NCI-H82 treated with DMSO at 0.1 percent for 48 hours (cell line): ENCODE measurements around the gene CHD1.

Experiments
- DNase-seq: peaks from one replicate; lab custom pipeline; 2025; ENCODE audit not compliant: unreplicated experiment; lab: John Stamatoyannopoulos, UW

Gene CHD1

DNA sequence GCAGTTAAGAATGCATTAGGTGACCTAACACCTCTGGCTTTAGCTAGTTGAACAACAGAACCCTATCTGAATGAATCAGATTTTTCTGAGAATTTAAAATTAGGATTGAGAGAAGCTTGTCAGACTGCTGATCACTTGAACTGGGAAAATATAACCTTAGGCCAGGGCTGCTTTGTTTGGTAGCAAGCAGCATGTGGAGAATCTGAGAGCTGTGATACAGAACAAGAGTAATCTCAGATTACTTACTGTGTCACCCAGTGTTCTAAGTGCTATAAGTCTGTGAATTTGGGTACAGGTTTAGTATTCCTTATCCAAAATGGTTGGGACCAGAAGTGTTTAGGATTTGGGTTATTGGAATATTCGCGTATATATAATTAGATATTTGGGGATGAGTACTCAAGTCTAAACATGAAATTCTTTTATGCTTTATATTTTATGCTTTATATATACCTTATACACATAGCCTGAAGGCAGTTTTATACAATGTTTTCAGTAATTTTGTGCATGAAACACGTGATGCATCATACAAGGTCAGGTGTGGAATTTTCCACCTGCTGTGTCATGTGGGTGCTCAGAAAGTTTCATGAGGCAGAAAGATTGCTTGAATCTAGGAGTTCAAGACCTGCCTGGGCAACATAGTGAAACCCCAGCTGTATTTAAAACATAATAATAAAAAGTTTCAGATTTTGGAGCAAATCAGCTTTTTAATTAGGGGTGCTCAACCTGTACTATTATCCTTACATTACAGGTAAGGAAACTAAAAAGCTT is 8.3 kb upstream of the CHD1 start:
- DNase-seq: no peak

DNA sequence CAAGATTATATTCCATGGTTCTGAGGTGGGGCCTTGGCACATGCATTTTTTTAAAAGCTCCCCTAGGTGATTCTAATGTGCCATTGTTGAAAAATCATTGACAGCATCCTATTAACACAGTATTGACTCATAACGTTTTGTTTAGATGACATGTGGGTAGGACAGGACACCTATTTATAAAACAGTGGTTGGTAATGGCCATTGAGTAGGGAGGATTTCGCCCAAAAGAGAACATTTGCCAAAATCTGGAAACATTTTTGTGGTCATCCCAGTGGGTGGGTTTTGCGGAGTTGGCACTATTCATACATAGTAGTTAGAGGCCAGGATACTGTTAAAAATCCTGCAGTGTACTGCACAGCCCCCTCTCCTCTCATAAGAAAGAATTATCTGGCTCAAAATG is 6.4 kb upstream of the CHD1 start:
- no peak for DNase-seq

DNA sequence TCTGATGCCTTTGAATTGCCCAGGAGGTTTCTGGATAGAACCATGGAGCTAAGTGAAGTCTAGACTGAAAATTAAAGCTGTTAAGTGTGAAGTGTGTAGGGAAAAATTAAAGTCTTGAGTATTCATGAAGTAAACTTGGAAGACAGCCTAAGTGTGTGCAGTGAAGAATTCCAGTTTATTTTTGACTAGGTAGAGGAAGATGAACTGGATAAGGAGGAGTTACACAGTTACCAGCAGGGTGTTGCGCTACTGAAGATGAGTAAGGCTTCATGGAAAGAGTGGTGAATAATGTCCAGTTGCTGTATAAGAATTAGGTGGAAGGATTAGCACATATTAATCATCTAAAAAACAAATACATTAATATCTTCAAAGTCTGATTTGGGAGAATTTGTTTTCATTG is 5.7 kb upstream of the CHD1 start:
- no peak for DNase-seq

DNA sequence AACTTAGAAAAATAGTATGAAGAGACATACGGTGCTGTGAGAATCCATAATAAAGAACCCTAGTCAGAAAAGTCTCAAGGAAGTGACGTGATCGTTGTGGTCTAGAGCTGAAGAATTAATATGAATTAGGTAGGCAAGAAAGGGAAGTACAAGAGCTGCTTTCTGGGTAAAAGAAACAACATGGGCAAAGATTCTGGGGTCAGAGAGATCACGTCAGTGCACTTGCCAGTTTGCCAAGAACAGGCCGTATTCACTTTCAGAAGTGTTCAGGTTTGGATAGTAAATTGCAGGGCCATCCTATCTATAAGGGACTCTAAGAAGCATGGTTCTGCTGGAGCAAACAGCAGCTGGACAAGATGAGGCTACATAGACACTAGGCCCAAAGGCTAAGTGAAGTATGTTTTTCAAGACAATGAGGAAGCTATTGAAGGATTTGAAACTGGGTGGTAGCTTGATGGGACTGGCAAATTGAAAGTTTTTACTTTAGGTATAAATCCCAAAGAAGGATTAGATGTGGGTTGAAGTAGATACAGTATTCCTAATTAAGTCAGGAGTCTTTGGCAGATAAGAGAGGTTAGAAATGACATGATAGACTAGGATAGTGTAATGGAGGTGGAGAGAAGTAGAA is 4.8 kb upstream of the CHD1 start:
- DNase-seq: no peak

DNA sequence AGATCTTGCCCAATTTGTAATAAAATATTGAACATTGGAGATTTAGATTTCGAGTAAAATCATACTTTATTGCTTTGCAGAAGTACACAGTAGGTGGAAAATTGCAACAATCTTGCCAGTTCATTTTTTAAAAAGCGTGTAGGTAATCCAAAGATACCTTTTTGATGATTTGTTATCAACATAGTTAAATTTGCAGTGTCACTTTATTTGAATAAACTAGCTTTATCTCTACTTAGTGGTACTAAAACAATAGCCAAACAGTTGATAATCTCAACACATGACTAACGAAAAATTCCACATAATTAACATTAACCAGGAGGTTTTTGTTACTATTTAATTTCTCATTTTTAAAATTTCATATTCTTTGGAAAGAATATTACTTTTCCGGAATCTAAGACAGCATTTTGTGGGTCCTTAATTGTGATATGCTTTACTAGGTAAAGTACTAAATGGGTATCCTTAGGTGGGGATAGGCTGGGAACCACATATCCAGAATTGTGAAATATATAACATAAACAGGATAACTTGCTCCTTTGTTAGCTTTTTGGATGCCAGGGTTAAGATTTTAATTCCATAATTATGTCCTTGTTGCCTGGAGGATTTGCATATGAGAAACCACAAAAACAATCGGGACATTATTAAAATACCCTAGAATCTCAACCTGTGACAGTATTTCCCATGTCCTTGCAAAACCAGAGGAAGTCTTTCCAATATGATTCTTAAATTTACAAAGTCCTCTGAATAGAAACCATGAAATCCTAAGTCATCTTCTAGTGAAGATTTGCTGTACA is 2.4 kb upstream of the CHD1 start:
- DNase-seq: no peak

DNA sequence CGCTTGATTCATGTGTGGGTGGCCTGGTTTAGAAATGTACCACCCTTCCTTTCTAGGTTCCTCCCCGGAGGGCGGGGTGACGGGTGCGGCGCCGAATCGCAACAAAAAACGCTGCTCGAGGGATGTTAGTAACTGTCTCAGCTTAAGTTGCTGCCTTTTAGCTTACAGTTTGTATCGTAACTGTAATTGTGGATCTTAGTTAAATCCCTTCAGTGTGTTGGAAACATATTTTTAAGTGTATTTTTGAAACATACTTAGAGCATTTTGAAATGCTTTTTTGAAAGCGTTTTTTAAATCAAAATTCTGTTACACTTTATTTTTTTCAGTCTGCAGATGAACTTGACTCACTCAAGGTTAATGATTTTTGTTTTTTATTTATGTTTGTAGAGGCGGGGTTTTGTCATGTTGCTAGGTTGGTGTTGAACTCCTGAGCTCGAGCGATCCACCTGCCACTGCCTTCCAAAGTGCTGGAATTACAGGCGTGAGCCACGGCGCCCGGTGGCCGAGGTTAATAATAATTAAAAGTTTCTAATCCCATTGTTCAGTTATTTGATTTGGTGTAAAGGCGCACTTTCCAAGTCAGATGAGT is 997 bp upstream of the CHD1 start:
- DNase-seq: no peak

DNA sequence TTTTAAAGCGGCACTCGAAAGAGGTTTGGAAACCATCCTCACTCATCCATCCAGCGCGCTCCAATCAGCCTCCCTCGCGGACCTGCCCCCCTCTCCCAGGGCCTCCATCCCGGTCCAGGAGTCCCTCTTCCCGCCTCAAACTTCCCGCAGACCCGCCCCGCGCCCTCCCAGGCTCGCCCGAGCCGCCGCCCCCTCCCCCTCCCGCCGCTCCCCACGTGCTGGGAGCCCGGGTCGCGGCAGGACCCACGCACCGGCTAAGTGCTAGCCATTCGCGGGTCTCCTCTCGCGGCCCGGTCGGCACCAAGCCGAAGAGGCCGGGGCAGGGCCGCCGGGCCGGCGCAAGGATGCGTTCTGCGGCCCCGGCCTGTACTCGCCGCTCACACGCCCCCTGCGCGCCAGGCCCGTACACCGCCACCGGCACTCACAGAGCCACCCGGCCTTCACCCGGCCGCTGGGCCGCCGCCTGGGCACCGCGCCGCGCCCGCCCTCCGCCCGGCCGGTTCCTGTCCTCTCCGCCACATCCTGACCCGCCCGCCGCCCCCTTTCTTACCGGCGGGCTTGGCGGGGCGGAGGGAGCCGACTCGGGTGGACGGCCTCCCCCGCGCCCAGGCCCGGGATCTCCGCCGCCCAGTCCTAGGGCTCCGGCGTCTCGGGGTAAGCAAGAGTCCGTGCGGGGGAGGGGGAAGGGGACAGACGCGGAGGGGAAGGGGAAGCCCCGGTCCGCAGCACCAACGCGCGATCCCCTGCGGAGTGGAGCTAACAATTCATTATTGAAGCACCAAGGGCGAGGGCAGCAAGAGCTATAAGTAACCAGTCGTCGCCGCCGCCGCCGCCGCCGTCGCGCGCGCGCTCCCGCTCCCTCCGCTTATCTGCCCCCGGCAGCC is 576 bp downstream of the CHD1 start:
- DNase-seq: peak; percentile 52

DNA sequence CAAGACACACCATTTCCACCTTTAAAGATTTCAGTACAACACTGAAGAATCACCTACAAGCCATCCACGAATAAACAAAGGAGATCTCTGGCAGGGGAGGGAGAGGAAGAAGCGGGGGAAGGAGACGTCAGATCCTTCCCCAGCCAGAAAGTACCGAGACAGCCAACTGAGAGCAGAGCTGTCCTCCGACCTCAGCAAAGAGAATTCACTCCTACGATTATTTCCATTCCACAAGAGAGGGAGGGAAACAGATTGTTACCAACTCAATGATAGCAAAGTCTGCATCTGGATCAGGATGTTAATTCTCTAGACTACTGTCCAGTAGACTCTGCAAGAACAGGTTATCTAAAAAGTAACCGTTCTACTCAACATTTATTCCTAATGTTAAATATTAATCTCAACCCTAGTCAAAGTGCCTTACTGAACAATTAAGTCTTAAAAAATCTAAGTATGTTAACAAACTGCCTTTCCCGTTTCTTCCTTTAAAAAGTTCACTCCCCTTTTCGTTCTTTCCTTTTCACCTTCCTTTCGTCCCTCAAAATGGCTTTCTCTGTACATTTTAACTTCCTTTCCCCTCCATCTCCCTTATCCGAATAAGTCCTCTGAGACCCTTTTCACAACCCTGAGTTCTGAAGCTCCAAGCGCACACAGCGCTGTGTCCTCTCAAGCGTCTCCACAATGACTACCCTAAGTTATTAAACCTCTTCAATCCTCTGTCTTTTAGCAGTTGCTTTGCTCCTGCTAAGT is 1.4 kb downstream of the CHD1 start:
- DNase-seq: no peak

DNA sequence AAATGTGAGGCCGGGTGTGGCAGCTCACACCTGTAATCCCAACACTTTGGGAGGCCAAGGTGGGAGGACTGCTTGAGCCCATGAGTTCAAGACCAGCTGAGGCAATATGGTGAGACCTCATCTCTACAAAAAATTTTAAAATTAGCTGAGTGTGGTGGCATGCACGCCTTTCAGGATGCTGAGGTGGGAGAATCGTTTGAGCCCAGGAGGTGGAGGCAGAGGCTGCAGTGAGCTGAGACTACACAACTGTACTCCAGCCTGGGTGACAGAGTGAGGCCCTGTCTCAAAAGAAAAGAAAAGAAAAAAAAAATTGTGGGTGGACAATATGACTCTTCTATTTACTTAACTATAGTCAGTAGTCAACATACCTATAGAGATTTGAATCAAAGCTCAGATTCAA is 4.8 kb downstream of the CHD1 start:
- DNase-seq: no peak

DNA sequence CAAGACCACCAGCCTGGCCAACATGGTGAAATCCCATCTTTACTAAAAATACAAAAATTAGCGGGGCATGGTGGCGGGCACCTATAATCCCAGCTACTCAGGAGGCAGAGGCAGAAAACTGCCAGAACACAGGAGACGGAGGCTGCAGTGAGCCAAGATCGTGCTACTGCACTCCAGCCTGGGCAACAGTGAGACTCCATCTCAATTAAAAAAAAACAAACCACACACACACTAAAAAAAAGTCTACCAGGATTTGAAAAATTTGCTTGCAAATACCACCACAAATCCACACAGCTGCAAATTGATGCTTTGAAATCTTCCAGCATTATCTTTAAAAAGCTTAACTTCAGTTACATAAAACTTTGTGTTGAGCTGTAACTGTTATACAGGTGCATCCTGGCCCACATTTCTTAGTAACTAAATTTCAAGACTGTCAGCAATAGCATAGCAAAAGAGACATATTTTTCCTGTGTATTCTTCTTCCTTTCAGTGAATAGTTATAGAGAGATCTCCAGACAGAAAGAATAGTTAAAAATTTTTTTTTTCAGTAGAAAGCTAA is 6.8 kb downstream of the CHD1 start:
- no peak for DNase-seq

DNA sequence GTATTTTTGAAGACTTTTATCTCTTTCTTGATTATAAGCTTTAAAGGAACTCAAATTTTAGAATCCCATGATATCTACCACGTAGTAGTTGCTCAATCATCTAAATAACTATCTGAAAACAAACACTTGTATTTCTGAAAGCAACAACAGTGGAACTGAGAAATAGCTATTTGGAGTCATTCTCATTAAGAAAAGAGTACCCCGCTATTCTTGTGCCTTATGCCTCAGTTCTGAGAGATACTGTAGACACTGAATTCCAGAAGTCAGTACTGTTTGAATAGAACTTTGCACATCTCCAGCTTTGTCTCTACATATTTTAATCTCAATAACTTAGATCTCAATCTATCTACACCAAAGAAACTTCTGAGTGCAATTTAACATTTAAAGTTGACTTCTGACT is 11.4 kb downstream of the CHD1 start:
- no peak for DNase-seq

DNA sequence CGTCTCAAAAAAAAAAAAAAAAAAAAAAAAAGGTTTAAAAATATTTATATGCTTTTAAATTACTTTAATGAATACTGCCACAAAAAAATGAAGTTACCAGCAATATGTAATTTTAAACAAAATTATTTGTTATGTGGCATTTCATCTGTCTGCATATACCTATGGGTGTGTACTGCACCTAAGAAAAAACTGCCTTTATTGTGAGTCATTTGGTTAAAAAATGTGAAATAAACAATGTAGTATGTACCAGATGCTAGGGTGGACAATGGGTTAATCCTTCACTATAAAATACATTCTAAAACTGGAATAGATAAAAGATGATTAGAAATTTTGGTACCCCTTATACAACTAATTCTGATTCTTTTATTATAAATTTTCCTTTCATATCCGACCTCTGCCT is 12.3 kb downstream of the CHD1 start:
- no peak for DNase-seq

DNA sequence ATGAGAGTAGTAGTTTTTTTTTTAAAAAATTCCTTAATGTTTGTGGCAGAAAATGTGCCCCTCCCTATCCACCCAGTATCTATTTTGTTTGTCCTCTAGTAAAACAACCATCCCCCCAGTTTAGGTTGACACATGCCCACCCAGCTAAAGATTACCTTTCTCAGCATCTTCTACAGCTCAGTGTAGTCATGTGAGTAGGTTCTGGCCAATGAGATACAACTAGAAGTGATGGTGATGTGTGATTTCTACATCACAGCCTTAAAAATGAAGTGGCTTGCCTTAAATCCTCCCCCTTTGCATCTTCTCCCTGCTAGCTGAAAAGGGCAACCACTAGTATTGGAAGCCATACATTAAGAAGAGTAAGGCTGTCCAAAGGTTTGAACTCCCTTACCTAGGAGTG is 14.9 kb downstream of the CHD1 start:
- no peak for DNase-seq

DNA sequence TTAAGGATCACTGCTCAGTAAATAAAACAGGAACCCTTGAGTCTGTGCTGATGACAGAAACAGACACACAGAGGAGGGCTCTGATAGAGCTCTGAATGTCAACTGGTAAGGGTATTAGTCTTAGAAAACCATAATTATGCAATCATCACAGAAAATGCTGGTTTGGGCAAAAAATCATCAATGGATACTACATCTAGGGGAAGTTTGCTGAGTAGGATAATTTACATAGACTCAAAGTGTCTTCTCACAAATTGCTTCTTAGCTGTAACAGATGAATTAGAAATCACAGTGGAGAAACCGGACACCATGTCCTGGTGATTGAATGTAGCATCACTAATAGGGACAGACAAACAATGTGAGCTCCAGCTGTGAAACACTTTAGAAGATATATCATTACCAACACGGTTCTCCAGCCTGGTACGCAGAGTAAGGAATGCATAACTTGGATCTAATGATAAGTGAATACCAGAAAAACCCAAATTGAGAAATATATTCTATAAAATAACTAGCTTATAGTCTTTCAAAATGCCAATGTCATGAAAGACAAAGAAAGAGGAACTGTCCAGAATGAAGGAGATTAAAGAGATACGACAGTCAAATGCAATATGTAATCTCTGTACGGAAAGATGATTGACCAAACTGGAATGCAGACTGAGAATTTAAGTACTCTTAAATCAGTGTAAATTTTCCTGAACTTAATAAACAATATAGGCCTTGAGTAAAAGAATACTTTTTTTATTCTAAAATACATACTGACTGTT is 17.3 kb downstream of the CHD1 start:
- DNase-seq: no peak

DNA sequence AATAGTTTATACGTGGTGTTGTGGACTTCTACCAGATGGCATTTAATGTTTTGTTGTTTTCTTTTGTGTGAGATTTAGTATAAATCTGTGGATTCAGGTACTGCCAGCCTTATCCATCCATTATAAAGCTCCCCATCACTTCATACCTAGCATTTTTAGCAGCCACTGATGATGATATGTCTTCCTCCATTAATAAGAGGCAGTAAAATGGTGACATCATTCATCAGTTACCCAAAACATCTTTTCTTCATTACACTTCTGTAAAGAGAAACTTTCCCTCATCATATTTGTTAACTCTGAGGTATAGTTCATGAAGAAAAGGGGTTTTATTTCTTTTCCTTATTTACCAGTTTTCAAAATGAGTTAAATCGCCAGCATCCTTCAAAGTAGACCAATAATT is 19.4 kb downstream of the CHD1 start:
- DNase-seq: no peak

DNA sequence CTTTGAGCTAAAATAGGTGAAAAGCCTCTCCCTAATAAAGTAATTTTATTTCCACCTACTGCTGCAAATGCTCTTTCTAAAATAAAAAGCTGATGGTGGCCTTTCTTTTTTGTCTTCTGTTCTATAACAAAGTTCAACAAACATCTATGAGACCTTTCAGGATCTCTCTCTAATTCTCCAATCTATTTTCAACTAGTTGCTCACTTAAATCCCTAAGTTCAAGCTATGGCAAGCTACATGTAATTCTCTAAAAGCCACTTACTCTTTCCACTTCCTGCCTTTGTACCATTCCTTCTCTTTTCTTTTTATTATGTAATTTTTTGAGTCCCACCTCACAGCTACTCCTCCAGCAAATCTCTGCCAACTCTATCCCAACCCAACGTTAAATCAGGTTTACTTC is 20.9 kb downstream of the CHD1 start:
- DNase-seq: no peak

DNA sequence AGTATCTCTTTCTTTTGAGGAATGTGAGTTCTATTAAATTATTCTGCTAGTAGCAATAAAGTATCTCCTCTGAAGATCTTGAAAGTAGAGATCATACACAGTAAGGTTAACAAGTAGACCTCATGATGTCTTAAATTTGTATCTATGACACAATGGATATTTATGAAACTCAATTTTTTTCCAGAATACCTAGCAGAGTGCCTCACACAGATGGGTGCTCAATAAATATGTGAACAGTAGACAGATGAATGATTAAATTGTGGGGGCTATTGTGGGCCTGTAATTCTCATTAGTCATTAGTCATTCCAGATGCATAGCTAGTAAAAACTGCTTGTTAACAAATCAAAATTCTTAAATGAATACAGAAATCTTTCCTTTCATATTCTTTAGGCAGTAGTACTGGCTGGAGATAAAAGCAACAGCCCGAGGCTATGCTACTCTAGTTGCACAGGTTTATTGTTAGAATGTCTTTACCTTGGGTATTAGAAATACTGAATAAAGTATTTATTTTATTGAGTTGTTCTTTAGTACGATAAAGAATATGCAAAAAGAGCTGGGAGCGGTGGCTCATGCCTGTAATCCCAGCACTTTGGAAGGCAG is 22.0 kb downstream of the CHD1 start:
- no peak for DNase-seq

DNA sequence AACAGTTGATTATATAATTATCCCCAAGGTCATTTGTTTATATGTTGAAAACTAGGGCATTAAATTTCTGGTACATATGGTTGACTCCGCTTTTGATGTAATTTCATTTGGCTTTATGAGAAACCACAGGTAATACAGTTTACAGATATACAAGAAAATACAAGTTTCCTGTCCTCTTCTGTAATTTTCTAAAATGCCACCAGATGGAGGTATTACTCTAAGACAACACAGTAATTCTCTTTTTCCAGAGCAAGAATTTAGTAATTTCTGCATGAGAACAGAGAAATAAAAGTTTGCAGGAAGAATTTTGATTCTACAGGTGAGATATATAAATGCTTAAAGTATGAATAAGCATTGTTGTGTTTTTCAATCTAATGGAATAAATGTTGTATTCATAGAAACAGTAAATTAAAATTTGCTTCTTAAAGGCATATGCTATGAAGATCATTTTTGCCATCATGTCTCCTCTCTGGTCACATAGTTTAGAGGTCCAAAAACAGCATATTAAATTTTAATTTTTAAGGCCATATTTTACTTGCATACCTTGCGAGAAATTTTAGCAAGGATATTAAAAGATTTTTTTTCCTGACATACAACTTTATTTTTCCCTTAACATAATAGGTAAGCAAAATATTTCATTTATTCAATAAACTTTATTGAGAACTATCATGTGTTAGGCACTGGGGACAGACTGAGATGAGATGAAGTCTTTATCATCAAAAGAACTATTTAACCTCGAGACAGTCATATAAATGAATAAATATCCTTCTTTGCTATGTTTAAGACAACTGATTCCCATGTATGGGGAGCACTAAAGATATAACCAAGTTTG is 22.7 kb downstream of the CHD1 start:
- DNase-seq: no peak
